HepG2 (cell line): ENCODE measurements around the gene PAMR1. TPM values are rescaled to one million over a fixed set of nuclear protein-coding genes. Genes with fewer than 3 reads are reported as not detected.
A peak's percentile ranks its signal among the peaks of the same experiment; 100 is the strongest.

Experiments
- ATAC-seq: fragments of 200-7000 bp; cut with Tn5 transposase; 3 replicates; pipeline ENCODE4 v1.9.1; 2020; ENCODE audit warnings: mild to moderate bottlenecking, moderate library complexity
- BruUV-seq: library from RNA; stranded (reverse); fragments of 400-500 nt; replicated peaks from 2 replicates; lab custom pipeline; 2021; lab: Mats Ljungman, UMichigan
- CTCF ChIA-PET: fragments of 300-600 bp; formaldehyde crosslinking; extraction: SDS; loops from one replicate; lab custom pipeline; 2021; ENCODE audit warnings: low total read pairs, inconsistent platforms, low intra/inter-chr PET ratio; lab: Yijun Ruan, JAX
- POLR2A ChIA-PET: fragments of 350-600 bp; sonication (Branson Sonifier 250); formaldehyde crosslinking; loops from one replicate; lab custom pipeline; 2020; ENCODE audit warnings: antibody characterized with exemption, inconsistent platforms; lab: Yijun Ruan, JAX
- DNase-seq: peaks from one replicate; pipeline ENCODE4 v3.0.0-alpha.2; 2015; ENCODE audit warnings: low spot score
- FAIRE-seq: peaks from 3 replicates; lab custom pipeline; 2011; peaks lifted over from hg19 to GRCh38; lab: Jason Lieb, UNC
- H2AFZ ChIP-seq: one replicate; pipeline ENCODE4 v1.6.1; 2011; ENCODE audit warnings: low read length, inconsistent platforms
- H3K27ac ChIP-seq: fragments of 300-600 bp; 3 replicates; pipeline ENCODE4 v1.8.0; 2011; ENCODE audit warnings: mixed run types, mild to moderate bottlenecking, mixed read lengths, low read length, inconsistent platforms; ENCODE audit not compliant: insufficient read depth; ENCODE audit errors: extremely low read length
- H3K27me3 ChIP-seq, 2 experiments: fragments of 200-600 bp in 1 of 2; 2 replicates in 1 of 2; 3 replicates in 1 of 2; pipeline versions ENCODE4 v1.6.0 to v1.8.0; 2011; ENCODE audit warnings: low read length in 2 of 2, mild to moderate bottlenecking in 2 of 2, moderate library complexity in 2 of 2, inconsistent platforms in 1 of 2; ENCODE audit not compliant: insufficient read depth in 2 of 2, control insufficient read depth in 1 of 2
- H3K36me3 ChIP-seq, 2 experiments: fragments of 200-600 bp in 1 of 2; replicated peaks in 1 of 2; 2 replicates in 1 of 2; 3 replicates in 1 of 2; pipeline versions ENCODE4 v1.5.1 to v1.8.0; 2011; ENCODE audit warnings: low read length in 2 of 2, inconsistent platforms in 1 of 2; ENCODE audit not compliant: insufficient read depth in 2 of 2, control insufficient read depth in 1 of 2
- H3K4me1 ChIP-seq: 2 replicates; pipeline ENCODE4 v1.5.1; 2012; ENCODE audit warnings: low read length, inconsistent platforms; ENCODE audit not compliant: insufficient read depth
- H3K4me2 ChIP-seq: 2 replicates; pipeline ENCODE4 v1.6.0; 2011; ENCODE audit warnings: low read depth, low read length, inconsistent platforms
- H3K4me3 ChIP-seq, 3 experiments: fragments of 200-600 bp in 1 of 3; sonication (generic), shearing (Covaris generic) in 1 of 3; replicated peaks in 1 of 3; 2 replicates each; pipeline ENCODE4 v1.5.1; 2011 to 2016; ENCODE audit warnings: low read length in 3 of 3, inconsistent platforms in 2 of 3, low read depth in 2 of 3, mild to moderate bottlenecking in 2 of 3, control low read depth in 1 of 3, mixed read lengths in 1 of 3; ENCODE audit not compliant: insufficient read depth in 1 of 3
- H3K79me2 ChIP-seq: one replicate; pipeline ENCODE4 v1.6.1; 2011; ENCODE audit warnings: low read length, inconsistent platforms; ENCODE audit not compliant: insufficient read depth
- H3K9ac ChIP-seq: 2 replicates; pipeline ENCODE4 v1.6.0; 2011; ENCODE audit warnings: mild to moderate bottlenecking, low read depth, low read length, inconsistent platforms; ENCODE audit not compliant: insufficient read depth
- H3K9me3 ChIP-seq: 2 replicates; pipeline ENCODE4 v1.5.1; 2012; ENCODE audit warnings: mild to moderate bottlenecking, low read length
- H4K20me1 ChIP-seq: 2 replicates; pipeline ENCODE4 v1.6.0; 2011; ENCODE audit warnings: inconsistent platforms, mild to moderate bottlenecking, low read length, moderate library complexity; ENCODE audit not compliant: insufficient read depth
- CREB1 ChIP-seq, 2 experiments: fragments of 450-650 bp in 1 of 2; IDR thresholded peaks; 2 replicates each; pipeline ENCODE4 v1.6.1; 2016 to 2017; ENCODE audit warnings: control low read depth in 1 of 2, mild to moderate bottlenecking in 1 of 2, missing compliant biosample characterization in 1 of 2, missing genetic modification characterization in 1 of 2
- FOXK2 ChIP-seq: fragments of 450-650 bp; IDR thresholded peaks from 2 replicates; pipeline ENCODE4 v1.6.1; 2016
- GLMP ChIP-seq: sonication (generic); formaldehyde crosslinking; IDR thresholded peaks from 2 replicates; pipeline ENCODE4 v1.9.0; 2021; ENCODE audit warnings: missing genetic modification reagents, mild to moderate bottlenecking, borderline replicate concordance
- KLF15 ChIP-seq: sonication (generic); formaldehyde crosslinking; IDR thresholded peaks from 2 replicates; pipeline ENCODE4 v1.8.1; 2023; ENCODE audit warnings: borderline replicate concordance, mild to moderate bottlenecking, inconsistent platforms, missing genetic modification reagents, mixed read lengths
- NCOA2 ChIP-seq: sonication (generic); formaldehyde crosslinking; IDR thresholded peaks from 2 replicates; pipeline ENCODE4 v1.8.0; 2022; ENCODE audit warnings: inconsistent platforms
- SMAD9 ChIP-seq: sonication (generic); formaldehyde crosslinking; IDR thresholded peaks from 2 replicates; pipeline ENCODE4 v1.5.1; 2020; ENCODE audit warnings: mild to moderate bottlenecking, missing genetic modification reagents
- TOPORS ChIP-seq: sonication (generic); formaldehyde crosslinking; IDR thresholded peaks from 2 replicates; pipeline ENCODE4 v1.8.0; 2023; ENCODE audit warnings: mild to moderate bottlenecking, missing genetic modification reagents
- TP53 ChIP-seq: sonication (generic); formaldehyde crosslinking; conservative IDR thresholded peaks from 2 replicates; pipeline ENCODE4 v1.4.0; 2020; ENCODE audit warnings: missing genetic modification reagents
- ZNF382 ChIP-seq: sonication (generic); formaldehyde crosslinking; IDR thresholded peaks from 2 replicates; pipeline ENCODE4 v1.5.0; 2020; ENCODE audit warnings: missing genetic modification reagents, mild to moderate bottlenecking, borderline replicate concordance
- ZNF543 ChIP-seq: sonication (generic); formaldehyde crosslinking; IDR thresholded peaks from 2 replicates; pipeline ENCODE4 v1.4.0; 2020; ENCODE audit warnings: mild to moderate bottlenecking, missing genetic modification reagents
- WGBS: methylation state at CpG from one replicate; pipeline ENCODE4 v1.1.6; 2017; ENCODE audit warnings: low lambda C conversion rate; 5-methylcytosine and 5-hydroxymethylcytosine counted together
- in situ Hi-C: cut with HindIII; loops from 2 replicates; pipeline ENCODE4 v1.10.0; 2017; ENCODE audit warnings: low pct_unique_long_range_greater_than_20kb; ENCODE audit not compliant: extremely low pct_ligation_motif_present
- intact Hi-C: fragments of 100-400 bp; cut with micrococcal nuclease; formaldehyde crosslinking; loops from one replicate; pipeline ENCODE4 v1.10.0; 2022; ENCODE audit not compliant: unreplicated experiment
- polyA plus RNA-seq, 8 experiments: library from polyadenylated mRNA; depleted of rRNA in 3 of 8; stranded (reverse) in 7 of 8; unstranded in 1 of 8; fragments of >200 nt; fragmentation: Illumina TruSeq in 4 of 8; extraction: Trizol in 4 of 8; gene quantifications; 2 replicates each; pipeline versions ENCODE4 v1.2.1 to v1.2.3, GENCODE V29; 2011 to 2016; ENCODE audit warnings: low read depth in 4 of 8, missing spikeins in 1 of 8, mixed read lengths in 1 of 8; ENCODE audit not compliant: insufficient read depth in 1 of 8
- total RNA-seq, 5 experiments: library from RNA; depleted of rRNA; stranded (reverse); fragments of >200 nt; fragmentation: Illumina TruSeq; extraction: Trizol; gene quantifications; 2 replicates each; pipeline ENCODE4 v1.2.3, GENCODE V29; 2016; ENCODE audit warnings: low read depth in 1 of 5

The PAMR1 gene
- total and polyA plus RNA-seq, 2 of the 13 experiments (the other 11 are each of a cell fraction or from before 2014, with no cell fraction given): not detected

GRCh38 chr11:35514481-35514880 lies 10.9 kb downstream of the PAMR1 start:
- POLR2A ChIA-PET: no interaction called here
- no peak for TF ChIP-seq NCOA2 (CRISPR knock-in tag)
- TF ChIP-seq TOPORS (CRISPR knock-in tag): no peak
- no peak for TF ChIP-seq SMAD9 (CRISPR knock-in tag)
- Histone ChIP-seq H3K9ac (no peak overlapping the region), H3K9me3 (no peaks in the 10 kb centered on the region), H3K36me3 (no peaks in the 10 kb centered on the region), H3K4me1 (peaks cover 5% of the 10 kb centered on the region; the same call in 1 of the 2 replicates), H3K4me2 (no peak overlapping the region), H3K27ac (no peak overlapping the region), H3K4me3 (no peak overlapping the region), H3K79me2 (no peaks in the 10 kb centered on the region), H2AFZ (no peak overlapping the region), H4K20me1 (no peaks in the 10 kb centered on the region), H3K27me3 (peaks cover 0 to 5% of the 10 kb centered on the region in 2 experiments; a peak in 2 of 5 replicates)
- intact Hi-C loops: no loop called here
- 17% methylated on average over 3 of the region's 3 CpGs for WGBS
- no peak for DNase-seq
- in situ Hi-C loops: no loop called here
- CTCF ChIA-PET: no interaction called here
- no peak for ATAC-seq
- no TSS peak for BruUV-seq
- no peak for FAIRE-seq

- Histone ChIP-seq H3K4me2 (no peak overlapping the region), H3K27ac (no peak overlapping the region), H3K27me3 (peaks cover 0 to 5% of the 10 kb centered on the region in 2 experiments; a peak in 1 of 5 replicates), H3K79me2 (no peaks in the 10 kb centered on the region), H3K4me3 (no peak overlapping the region), H3K9me3 (no peaks in the 10 kb centered on the region; the same call in 1 of the 2 replicates), H2AFZ (no peak overlapping the region), H3K9ac (no peak overlapping the region), H3K36me3 (no peaks in the 10 kb centered on the region), H3K4me1 (peaks cover 5% of the 10 kb centered on the region; the same call in 1 of the 2 replicates), H4K20me1 (no peaks in the 10 kb centered on the region)
- in situ Hi-C loops: no loop called here
- DNase-seq: no peak
- POLR2A ChIA-PET: no interaction called here
- CTCF ChIA-PET: no interaction called here
- ATAC-seq: no peak
- WGBS: 0% methylated on average over 1 of the region's 5 CpGs
- intact Hi-C loops: no loop called here
- no TSS peak for BruUV-seq
- TF ChIP-seq GLMP (CRISPR knock-in tag) (no peak), FOXK2 (no peak), ZNF543 (CRISPR knock-in tag) (no peak), CREB1 (IDR thresholded peaks at IDR 0.05) (0 out of 2 replicates have a peak, but pooled peaks have one; percentile 2), CREB1 (CRISPR knock-in tag; IDR thresholded peaks at IDR 0.05) (no peak), ZNF382 (CRISPR knock-in tag) (no peak), TP53 (CRISPR knock-in tag) (no peak), KLF15 (CRISPR knock-in tag) (no peak)
- no peak for FAIRE-seq
Measured at GRCh38 chr11:35511666-35512065, 13.8 kb downstream of the PAMR1 start.
